K562 (cell line): ENCODE measurements around the gene ESAM. TPM values are rescaled to one million over a fixed set of nuclear protein-coding genes. Genes with fewer than 3 reads are reported as not detected.

Experiments
- BCL6 ChIP-seq: fragments of 250-450 bp; sonication (Bioruptor Pico); IDR thresholded peaks from 2 replicates; pipeline ENCODE4 v1.4.0; 2020
- E2F8 ChIP-seq: fragments of 450-650 bp; IDR thresholded peaks from 2 replicates; pipeline ENCODE4 v1.7.1; 2018; ENCODE audit warnings: mild to moderate bottlenecking, low read depth; ENCODE audit not compliant: partially characterized antibody
- FOXP4 ChIP-seq: sonication (generic); formaldehyde crosslinking; IDR thresholded peaks from 2 replicates; pipeline ENCODE4 v1.8.0; 2022; ENCODE audit warnings: mild to moderate bottlenecking, missing genetic modification reagents, borderline replicate concordance
- HIVEP1 ChIP-seq: fragments of 250-450 bp; sonication (Bioruptor Pico); IDR thresholded peaks from 2 replicates; pipeline ENCODE4 v1.4.0; 2020; ENCODE audit warnings: mild to moderate bottlenecking
- MAZ ChIP-seq, 2 experiments: fragments of 450-650 bp in 1 of 2; sonication (generic) in 1 of 2; formaldehyde crosslinking; IDR thresholded peaks in 1 of 2; conservative IDR thresholded peaks in 1 of 2; 2 replicates each; pipeline versions ENCODE4 v1.4.0 to v1.5.0; 2020; ENCODE audit warnings: mild to moderate bottlenecking in 1 of 2, missing genetic modification reagents in 1 of 2
- NFXL1 ChIP-seq: fragments of 450-650 bp; formaldehyde crosslinking; IDR thresholded peaks from 2 replicates; pipeline ENCODE4 v1.4.0; 2021; ENCODE audit warnings: mild to moderate bottlenecking
- NR4A1 ChIP-seq, 2 experiments: fragments of 250-450 bp in 1 of 2; fragments of 450-650 bp in 1 of 2; sonication (Bioruptor Pico) in 1 of 2; IDR thresholded peaks; 2 replicates each; pipeline versions ENCODE4 v1.4.0 to v1.6.1; 2016 to 2020; ENCODE audit warnings: mild to moderate bottlenecking in 2 of 2, missing compliant biosample characterization in 1 of 2, missing genetic modification characterization in 1 of 2, moderate library complexity in 1 of 2
- POLR3A ChIP-seq: IDR thresholded peaks from 2 replicates; pipeline ENCODE4 v1.6.1; 2011; ENCODE audit warnings: borderline replicate concordance, mild to moderate bottlenecking, moderate library complexity; ENCODE audit not compliant: insufficient read length, insufficient read depth; ENCODE audit errors: extremely low read depth
- SMARCA5 ChIP-seq: fragments of 450-650 bp; IDR thresholded peaks from 2 replicates; pipeline ENCODE4 v1.6.1; 2016
- SOX6 ChIP-seq: fragments of 450-650 bp; IDR thresholded peaks from 2 replicates; pipeline ENCODE4 v1.6.1; 2014; ENCODE audit warnings: mild to moderate bottlenecking
- TCF7 ChIP-seq: sonication (generic); IDR thresholded peaks from 2 replicates; pipeline ENCODE4 v1.6.1; 2016; ENCODE audit warnings: antibody characterized with exemption, borderline replicate concordance
- XRCC3 ChIP-seq: fragments of 450-650 bp; IDR thresholded peaks from 2 replicates; pipeline ENCODE4 v1.6.1; 2017; ENCODE audit warnings: mild to moderate bottlenecking, moderate library complexity
- ZBTB11 ChIP-seq, 3 experiments: fragments of 200-800 bp in 1 of 3; fragments of 250-450 bp in 1 of 3; fragments of 450-650 bp in 1 of 3; sonication (Bioruptor Pico) in 1 of 3; sonication (Bioruptor generic) in 1 of 3; formaldehyde crosslinking in 1 of 3; IDR thresholded peaks; 2 replicates each; pipeline versions ENCODE4 v1.6.1 to v1.8.0; 2016 to 2022; ENCODE audit warnings: mild to moderate bottlenecking in 2 of 3, missing genetic modification characterization in 2 of 3, missing compliant biosample characterization in 1 of 3, moderate library complexity in 1 of 3
- ZNF124 ChIP-seq: sonication (generic); formaldehyde crosslinking; IDR thresholded peaks from 2 replicates; pipeline ENCODE4 v1.8.1; 2022; ENCODE audit warnings: missing genetic modification reagents
- ZNF395 ChIP-seq: fragments of 200-800 bp; sonication (Bioruptor generic); IDR thresholded peaks from 2 replicates; pipeline ENCODE4 v1.6.1; 2017; ENCODE audit warnings: missing genetic modification characterization, missing compliant biosample characterization
- polyA plus RNA-seq, 8 experiments: library from polyadenylated mRNA; depleted of rRNA in 4 of 8; stranded (reverse) in 5 of 8; unstranded in 3 of 8; fragments of >200 nt; fragmentation: Nextera tagmentation in 2 of 8; fragmentation: Illumina TruSeq in 1 of 8; extraction: Ambion mirVana in 2 of 8; extraction: Trizol in 1 of 8; gene quantifications; 2 replicates each; pipeline versions ENCODE4 v1.2.1 to v1.2.3, GENCODE V29; 2011 to 2014; ENCODE audit warnings: inconsistent platforms in 1 of 8, missing spikeins in 1 of 8
- total RNA-seq, 7 experiments: library from RNA; depleted of rRNA in 6 of 7; stranded (reverse); fragments of >200 nt in 6 of 7; fragmentation: Illumina TruSeq in 2 of 7; extraction: Trizol in 2 of 7; gene quantifications; 2 replicates each; pipeline versions ENCODE4 v1.2.1 to v1.2.3, GENCODE V29; 2011 to 2021; ENCODE audit warnings: low replicate concordance in 1 of 7

The ESAM gene
- total and polyA plus RNA-seq, 9 of the 15 experiments (the other 6 are each of a cell fraction or from before 2014, with no cell fraction given): 0.06 to 1.5 (median 0.22) TPM

GRCh38 chr11:124800226-124800929, 38.3 kb upstream of the ESAM start, which contains the start of gene MSANTD2 (continued):
- peak; percentile 72 for TF ChIP-seq ZNF395 (CRISPR knock-in tag)
- 0 out of 2 replicates have a peak, but pooled peaks have one; percentile 23 for TF ChIP-seq SOX6
- no peak for TF ChIP-seq BCL6 (CRISPR knock-in tag)
- TF ChIP-seq ZNF124 (CRISPR knock-in tag): no peak
- no peak for TF ChIP-seq POLR3A
- no peak for TF ChIP-seq NR4A1 (CRISPR knock-in tag; IDR thresholded peaks at IDR 0.05)
- no peak for TF ChIP-seq NR4A1 (tag; IDR thresholded peaks at IDR 0.05)
- TF ChIP-seq XRCC3: no peak
- no peak for TF ChIP-seq TCF7
- TF ChIP-seq NFXL1 (CRISPR knock-in tag): no peak
- peak; percentile 96 for TF ChIP-seq MAZ (CRISPR knock-in tag; conservative IDR thresholded peaks at IDR 0.05 in 1 of 2, IDR thresholded peaks at IDR 0.05 in 1 of 2)
- TF ChIP-seq SMARCA5: no peak
- TF ChIP-seq E2F8: peak; percentile 58
- no peak for TF ChIP-seq HIVEP1 (CRISPR knock-in tag)
- peak in 2 of 3 experiments; percentile 69 to 90; a peak in 4 of 6 replicates for TF ChIP-seq ZBTB11 (CRISPR knock-in tag; IDR thresholded peaks at IDR 0.05)
- TF ChIP-seq FOXP4 (CRISPR knock-in tag): no peak
